GM23248 (cell line): Measurements from ENCODE around the gene LRRFIP1. TPM values are rescaled to one million over a fixed set of nuclear protein-coding genes. Genes with fewer than 3 reads are reported as not detected.
A peak's percentile ranks its signal among the peaks of the same experiment; 100 is the strongest.

Source experiments
- DNase-seq: peaks from one replicate; pipeline ENCODE4 v3.0.0-alpha.2; 2015
- H2AFZ ChIP-seq: fragments of 200-600 bp; sonication (generic); 2 replicates; pipeline ENCODE4 v1.6.1; 2016; ENCODE audit warnings: antibody characterized with exemption
- H3F3A ChIP-seq: fragments of 200-600 bp; sonication (generic); 2 replicates; pipeline ENCODE4 v1.6.1; 2016; ENCODE audit warnings: mild to moderate bottlenecking, antibody characterized with exemption, mixed run types; ENCODE audit not compliant: insufficient read depth
- H3K27ac ChIP-seq: fragments of 200-600 bp; sonication (generic); 2 replicates; pipeline ENCODE4 v1.5.1; 2016; ENCODE audit warnings: mild to moderate bottlenecking
- H3K27me3 ChIP-seq: fragments of 200-600 bp; sonication (generic); replicated peaks from 2 replicates; pipeline ENCODE4 v1.6.1; 2016; ENCODE audit warnings: mild to moderate bottlenecking; ENCODE audit not compliant: insufficient read depth
- H3K36me3 ChIP-seq: fragments of 200-600 bp; sonication (generic); 2 replicates; pipeline ENCODE4 v1.6.1; 2016; ENCODE audit warnings: low read depth, mild to moderate bottlenecking
- H3K4me1 ChIP-seq: fragments of 200-600 bp; sonication (generic); 2 replicates; pipeline ENCODE4 v1.6.1; 2016; ENCODE audit warnings: mild to moderate bottlenecking; ENCODE audit not compliant: insufficient read depth
- H3K4me2 ChIP-seq: fragments of 200-600 bp; sonication (generic); one replicate; pipeline ENCODE4 v1.6.1; 2016; ENCODE audit warnings: mild to moderate bottlenecking; ENCODE audit not compliant: unreplicated experiment
- H3K4me3 ChIP-seq: fragments of 200-600 bp; sonication (generic); 2 replicates; pipeline ENCODE4 v1.5.1; 2016; ENCODE audit warnings: mild to moderate bottlenecking
- H3K79me2 ChIP-seq: fragments of 200-600 bp; sonication (generic); 2 replicates; pipeline ENCODE4 v1.6.1; 2016; ENCODE audit warnings: mild to moderate bottlenecking; ENCODE audit not compliant: insufficient read depth
- H3K9ac ChIP-seq: fragments of 200-600 bp; sonication (generic); 2 replicates; pipeline ENCODE4 v1.6.1; 2016; ENCODE audit warnings: mild to moderate bottlenecking
- H3K9me2 ChIP-seq: fragments of 200-600 bp; sonication (generic); 2 replicates; pipeline ENCODE4 v1.6.1; 2016; ENCODE audit warnings: mixed run types, mild to moderate bottlenecking, moderate library complexity; ENCODE audit not compliant: insufficient read depth
- H3K9me3 ChIP-seq: fragments of 200-600 bp; sonication (generic); one replicate; pipeline ENCODE4 v1.6.1; 2017; ENCODE audit warnings: low read depth
- H4K20me1 ChIP-seq: fragments of 200-600 bp; sonication (generic); 2 replicates; pipeline ENCODE4 v1.6.0; 2016; ENCODE audit not compliant: insufficient read depth
- EZH2 ChIP-seq: fragments of 200-600 bp; sonication (generic); IDR thresholded peaks from 2 replicates; pipeline ENCODE4 v1.6.1; 2018; ENCODE audit warnings: antibody characterized with exemption, mild to moderate bottlenecking; ENCODE audit not compliant: insufficient read depth, poor library complexity, severe bottlenecking
- EZH2phosphoT487 ChIP-seq: fragments of 200-600 bp; sonication (generic); IDR thresholded peaks from 2 replicates; pipeline ENCODE4 v1.6.1; 2018; ENCODE audit warnings: antibody characterized with exemption, moderate library complexity, mild to moderate bottlenecking, low read depth; ENCODE audit not compliant: insufficient read depth
- WGBS, 2 experiments: methylation state at CpG; one replicate each; pipeline ENCODE4 v1.1.6; 2015 to 2017; ENCODE audit warnings: low lambda C conversion rate in 2 of 2, low coverage in 1 of 2; ENCODE audit errors: missing lambda C conversion rate in 2 of 2; 5-methylcytosine and 5-hydroxymethylcytosine counted together
- in situ Hi-C: fragments of 300-500 bp; cut with MboI; formaldehyde crosslinking; loops from 2 replicates; pipeline ENCODE4 v1.15.0; 2020
- polyA plus RNA-seq: library from polyadenylated mRNA; unstranded; fragments of >200 nt; fragmentation: Nextera tagmentation; extraction: Ambion mirVana; gene quantifications from 2 replicates; pipeline ENCODE4 v1.2.1, GENCODE V29; 2016
- total RNA-seq: library from RNA; depleted of rRNA; stranded (reverse); fragments of >200 nt; shearing (Covaris generic); gene quantifications from 2 replicates; pipeline ENCODE4 v1.2.3, GENCODE V29; 2014

Gene LRRFIP1
- total and polyA plus RNA-seq, 2 experiments from 2014 or later, result 84.4 to 159 TPM

- Histone ChIP-seq H3K9me2 (no peaks in the 10 kb centered on the region), H3K27ac (no peak overlapping the region), H3K9me3 (no peaks in the 10 kb centered on the region), H3K27me3 (no peaks in the 10 kb centered on the region), H3K79me2 (peaks cover 96% of the 10 kb centered on the region), H2AFZ (no peak overlapping the region), H3K9ac (no peak overlapping the region), H3K4me3 (no peak overlapping the region), H3K4me1 (peaks cover 48% of the 10 kb centered on the region), H3K4me2 (no peak overlapping the region), H3F3A (peaks cover 29% of the 10 kb centered on the region), H3K36me3 (peaks cover 7% of the 10 kb centered on the region; the same call in 1 of the 2 replicates), H4K20me1 (no peaks in the 10 kb centered on the region)
- peak; percentile 32 for DNase-seq
- TF ChIP-seq EZH2 (no peak), EZH2phosphoT487 (no peak)
- in situ Hi-C loops, result no loop called here
- 44% methylated on average over 7 of the region's 7 CpGs for WGBS, 2 experiments
These were observed 99.0 kb downstream of the LRRFIP1 start for GRCh38 chr2:237726401-237726830.

- peaks cover 58% of the 10 kb centered on the region for H3K4me1 ChIP-seq
- in situ Hi-C loops, result no loop called here
- H3K4me2 ChIP-seq, result no peak overlapping the region
- peaks cover 33% of the 10 kb centered on the region for H3F3A ChIP-seq
- H3K79me2 ChIP-seq, result peaks cover 96% of the 10 kb centered on the region
- H3K9me2 ChIP-seq, result no peaks in the 10 kb centered on the region
- H3K27me3 ChIP-seq, result no peaks in the 10 kb centered on the region
- no peaks in the 10 kb centered on the region for H4K20me1 ChIP-seq
- DNase-seq, result peak; percentile 66
- no peaks in the 10 kb centered on the region for H3K9me3 ChIP-seq
- H2AFZ ChIP-seq, result no peak overlapping the region
- H3K9ac ChIP-seq, result no peak overlapping the region
- peaks cover 7% of the 10 kb centered on the region; the same call in 1 of the 2 replicates for H3K36me3 ChIP-seq
- 81 to 84% methylated on average over 5 of the region's 5 CpGs for WGBS, 2 experiments
- no peak overlapping the region for H3K27ac ChIP-seq
- no peak overlapping the region for H3K4me3 ChIP-seq
- no peak for TF ChIP-seq EZH2phosphoT487
- TF ChIP-seq EZH2, result no peak
These were observed 100.0 kb downstream of the LRRFIP1 start for GRCh38 chr2:237727363-237727762.

DNA sequence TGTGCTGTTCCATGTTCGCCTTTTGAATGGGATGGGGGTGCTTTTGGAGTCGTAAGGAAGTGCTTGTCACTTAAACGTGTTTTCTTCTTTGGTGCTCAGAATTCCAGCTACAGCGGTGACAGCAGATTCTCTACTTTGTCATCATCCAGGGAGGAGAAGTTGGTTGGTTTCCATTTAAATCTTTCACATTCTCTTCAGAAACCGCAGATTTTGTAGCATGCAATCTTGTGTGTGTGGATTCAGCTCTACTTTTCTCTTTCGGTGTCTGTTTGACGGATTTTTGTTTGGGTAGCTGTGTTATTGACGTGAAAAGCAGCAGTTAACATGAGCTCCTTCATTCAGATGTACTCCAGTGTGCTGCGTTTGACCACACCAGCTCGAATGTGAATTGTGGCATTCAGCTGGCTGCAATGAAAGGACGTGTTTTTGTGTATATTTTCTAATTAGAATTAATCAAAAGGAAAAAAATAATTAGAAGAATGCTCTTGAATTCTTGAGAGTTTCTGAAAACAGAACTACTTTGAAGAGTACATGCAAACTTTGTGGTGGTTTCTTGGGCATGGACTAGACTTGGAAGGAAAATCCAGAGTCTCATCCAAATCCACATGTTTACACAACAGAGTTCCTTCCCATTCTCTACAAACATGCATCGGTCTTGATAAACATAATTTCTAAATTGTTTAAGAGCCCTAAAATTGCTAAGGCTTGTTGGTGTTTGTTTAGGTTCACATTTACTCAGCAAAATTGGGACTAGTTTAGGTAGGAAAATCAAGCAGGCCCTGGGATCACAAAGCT lies 102.5 kb downstream of the LRRFIP1 start:
- H2AFZ ChIP-seq, result no peak overlapping the region
- WGBS, 2 experiments, result 12 to 14% methylated on average over 12 of the region's 12 CpGs
- peaks cover 96% of the 10 kb centered on the region for H3K79me2 ChIP-seq
- H4K20me1 ChIP-seq, result no peaks in the 10 kb centered on the region
- DNase-seq, result peak; percentile 86
- H3K4me3 ChIP-seq, result peak overlapping the region; percentile 58
- H3K9me2 ChIP-seq, result no peaks in the 10 kb centered on the region
- peaks cover 50% of the 10 kb centered on the region for H3K4me1 ChIP-seq
- peak overlapping the region; percentile 76 for H3K4me2 ChIP-seq
- H3F3A ChIP-seq, result peaks cover 38% of the 10 kb centered on the region
- no peaks in the 10 kb centered on the region for H3K9me3 ChIP-seq
- in situ Hi-C loops, result no loop called here
- peak overlapping the region; percentile 78 for H3K9ac ChIP-seq
- peak overlapping the region; percentile 89 for H3K27ac ChIP-seq
- no peak for TF ChIP-seq EZH2
- no peak for TF ChIP-seq EZH2phosphoT487
- H3K36me3 ChIP-seq, result no peaks in the 10 kb centered on the region
- no peaks in the 10 kb centered on the region for H3K27me3 ChIP-seq

GRCh38 chr2:237731663-237732062 lies 104.3 kb downstream of the LRRFIP1 start:
- peak; percentile 90 for DNase-seq
- Histone ChIP-seq H3K9me3 (no peaks in the 10 kb centered on the region), H3K9me2 (no peaks in the 10 kb centered on the region), H4K20me1 (no peaks in the 10 kb centered on the region), H3K4me3 (no peak overlapping the region), H3K79me2 (peaks cover 96% of the 10 kb centered on the region), H3F3A (peaks cover 34% of the 10 kb centered on the region), H3K4me2 (peak overlapping the region; percentile 25), H3K9ac (no peak overlapping the region), H2AFZ (no peak overlapping the region), H3K27ac (peak overlapping the region; percentile 89), H3K27me3 (no peaks in the 10 kb centered on the region), H3K36me3 (peaks cover 8% of the 10 kb centered on the region), H3K4me1 (peaks cover 43% of the 10 kb centered on the region)
- TF ChIP-seq EZH2phosphoT487 (no peak), EZH2 (no peak)
- in situ Hi-C loops, result no loop called here
- WGBS, 2 experiments, result 34% methylated on average over 6 of the region's 6 CpGs
